K562 (cell line): Measurements from ENCODE around the gene PCSK6. TPM values are rescaled to one million over a fixed set of nuclear protein-coding genes. Genes with fewer than 3 reads are reported as not detected.

Experiments used
- ATAC-seq: fragments of 200-7000 bp; cut with Tn5 transposase; 3 replicates; pipeline ENCODE4 v1.9.1; 2020; ENCODE audit warnings: moderate library complexity
- BruUV-seq: library from RNA; stranded (reverse); fragments of 400-500 nt; replicated peaks from 2 replicates; lab custom pipeline; 2021; lab: Mats Ljungman, UMichigan
- CTCF ChIA-PET: fragments of 300-600 bp; formaldehyde crosslinking; extraction: SDS; loops from one replicate; lab custom pipeline; 2021; ENCODE audit warnings: low intra/inter-chr PET ratio; lab: Yijun Ruan, JAX
- POLR2A ChIA-PET: fragments of 300-600, 350-650 bp; sonication (Branson Sonifier 250); formaldehyde crosslinking; extraction: SDS; loops from one replicate; lab custom pipeline; 2021; ENCODE audit warnings: antibody characterized with exemption, inconsistent platforms; lab: Yijun Ruan, JAX
- DNase-seq, 4 experiments: peaks; one replicate each; pipeline versions ENCODE4 v3.0.0 to v3.0.0-alpha.2; 2011 to 2018; ENCODE audit warnings: low spot score in 3 of 4, mixed read lengths in 3 of 4; ENCODE audit errors: extremely low read depth in 1 of 4
- FAIRE-seq: peaks from 2 replicates; lab custom pipeline; 2011; peaks lifted over from hg19 to GRCh38; lab: Jason Lieb, UNC
- H2AFZ ChIP-seq: 2 replicates; pipeline ENCODE4 v1.6.0; 2011; ENCODE audit warnings: low read depth, low read length, control low read depth, inconsistent platforms
- H3K27ac ChIP-seq: fragments of 200-600 bp; 3 replicates; pipeline ENCODE4 v1.8.0; 2011; ENCODE audit warnings: low read depth, mild to moderate bottlenecking, control low read depth, inconsistent platforms, low read length, moderate library complexity, mixed read lengths; ENCODE audit errors: extremely low read depth
- H3K27me3 ChIP-seq, 2 experiments: fragments of 300-600 bp in 1 of 2; 2 replicates in 1 of 2; 3 replicates in 1 of 2; pipeline versions ENCODE4 v1.6.0 to v1.8.0; 2011; ENCODE audit warnings: inconsistent platforms in 2 of 2, low read length in 2 of 2, mild to moderate bottlenecking in 1 of 2, mixed read lengths in 1 of 2, moderate library complexity in 1 of 2; ENCODE audit not compliant: control insufficient read depth in 2 of 2, insufficient read depth in 2 of 2
- H3K36me3 ChIP-seq: fragments of 300-600 bp; 3 replicates; pipeline ENCODE4 v1.8.0; 2011; ENCODE audit warnings: mild to moderate bottlenecking, low read length, inconsistent platforms; ENCODE audit not compliant: control insufficient read depth, insufficient read depth
- H3K4me1 ChIP-seq, 2 experiments: fragments of 200-600 bp in 1 of 2; replicated peaks in 1 of 2; 2 replicates in 1 of 2; 3 replicates in 1 of 2; pipeline versions ENCODE4 v1.5.1 to v1.8.0; 2011; ENCODE audit warnings: inconsistent platforms in 2 of 2, low read length in 2 of 2, mild to moderate bottlenecking in 1 of 2, mixed read lengths in 1 of 2, moderate library complexity in 1 of 2; ENCODE audit not compliant: control insufficient read depth in 2 of 2, insufficient read depth in 2 of 2
- H3K4me2 ChIP-seq: 2 replicates; pipeline ENCODE4 v1.6.1; 2011; ENCODE audit warnings: low read length, control low read depth, inconsistent platforms, mixed read lengths; ENCODE audit not compliant: insufficient read depth
- H3K4me3 ChIP-seq: fragments of 200-600 bp; sonication (generic), shearing (Covaris generic); 2 replicates; pipeline ENCODE4 v1.5.1; 2016; ENCODE audit warnings: control low read depth, inconsistent platforms
- H3K79me2 ChIP-seq: fragments of 200-600 bp; 3 replicates; pipeline ENCODE4 v1.8.0; 2011; ENCODE audit warnings: low read length, inconsistent platforms; ENCODE audit not compliant: control insufficient read depth, insufficient read depth
- H3K9ac ChIP-seq, 2 experiments: 2 replicates each; pipeline versions ENCODE4 v1.6.0 to v1.6.1; 2011; ENCODE audit warnings: low read depth in 2 of 2, low read length in 2 of 2, control low read depth in 1 of 2, inconsistent platforms in 1 of 2, mild to moderate bottlenecking in 1 of 2, mixed read lengths in 1 of 2; ENCODE audit not compliant: insufficient read depth in 1 of 2
- H3K9me1 ChIP-seq: one replicate; pipeline ENCODE4 v1.6.0; 2011; ENCODE audit warnings: inconsistent platforms, mild to moderate bottlenecking, low read length, moderate library complexity; ENCODE audit not compliant: control insufficient read depth, insufficient read depth
- H3K9me3 ChIP-seq: replicated peaks from 2 replicates; pipeline ENCODE4 v1.5.1; 2011; ENCODE audit warnings: low read depth, low read length, inconsistent platforms; ENCODE audit not compliant: control insufficient read depth, insufficient read depth
- H4K20me1 ChIP-seq: replicated peaks from 2 replicates; pipeline ENCODE4 v1.6.1; 2011; ENCODE audit warnings: low read length, inconsistent platforms, mixed read lengths; ENCODE audit not compliant: control insufficient read depth, insufficient read depth
- ETS2 ChIP-seq: IDR thresholded peaks from 2 replicates; pipeline ENCODE4 v1.6.1; 2016; ENCODE audit warnings: borderline replicate concordance, missing genetic modification characterization, mild to moderate bottlenecking, moderate library complexity, missing compliant biosample characterization; ENCODE audit not compliant: poor library complexity, severe bottlenecking
- TCFL5 ChIP-seq: fragments of 250-450 bp; sonication (Bioruptor Pico); conservative IDR thresholded peaks from 2 replicates; pipeline ENCODE4 v1.6.1; 2021; ENCODE audit warnings: mild to moderate bottlenecking, moderate library complexity, matching md5 sums
- ZEB2 ChIP-seq: fragments of 450-650 bp; IDR thresholded peaks from 2 replicates; pipeline ENCODE4 v1.6.1; 2016
- WGBS: fragments of 100-300 bp; shearing (Covaris generic); methylation state at CpG from one replicate; pipeline ENCODE4 v1.1.6; 2016; ENCODE audit warnings: low coverage, mixed read lengths; ENCODE audit not compliant: insufficient coverage; ENCODE audit errors: missing lambda C conversion rate; 5-methylcytosine and 5-hydroxymethylcytosine counted together
- in situ Hi-C: fragments of 300-500 bp; cut with MboI; formaldehyde crosslinking; loops from 4 replicates; pipeline ENCODE4 v1.15.0; 2018; ENCODE audit warnings: inconsistent platforms, mixed read lengths
- intact Hi-C: fragments of 100-400 bp; cut with micrococcal nuclease; formaldehyde crosslinking; loops from 2 replicates; pipeline ENCODE4 v1.14.2; 2022
- polyA plus RNA-seq, 8 experiments: library from polyadenylated mRNA; depleted of rRNA in 4 of 8; stranded (reverse) in 5 of 8; unstranded in 3 of 8; fragments of >200 nt; fragmentation: Nextera tagmentation in 2 of 8; fragmentation: Illumina TruSeq in 1 of 8; extraction: Ambion mirVana in 2 of 8; extraction: Trizol in 1 of 8; gene quantifications; 2 replicates each; pipeline versions ENCODE4 v1.2.1 to v1.2.3, GENCODE V29; 2011 to 2014; ENCODE audit warnings: inconsistent platforms in 1 of 8, missing spikeins in 1 of 8
- total RNA-seq, 7 experiments: library from RNA; depleted of rRNA in 6 of 7; stranded (reverse); fragments of >200 nt in 6 of 7; fragmentation: Illumina TruSeq in 2 of 7; extraction: Trizol in 2 of 7; gene quantifications; 2 replicates each; pipeline versions ENCODE4 v1.2.1 to v1.2.3, GENCODE V29; 2011 to 2021; ENCODE audit warnings: low replicate concordance in 1 of 7
- TF ChIP-seq, protein P1 (sequence below): fragments of 450-650 bp; IDR thresholded peaks from 2 replicates; pipeline ENCODE4 v1.6.1; 2016

Gene PCSK6
- total and polyA plus RNA-seq, 9 of the 15 experiments (the other 6 are each of a cell fraction or from before 2014, with no cell fraction given) = 2.2 to 32.6 (median 14.5) TPM

- Histone ChIP-seq H3K4me3 (no peak overlapping the region), H4K20me1 (no peaks in the 10 kb centered on the region), H3K9me3 (no peaks in the 10 kb centered on the region), H3K79me2 (peaks cover 49% of the 10 kb centered on the region), H3K27me3 (peaks cover 0 to 5% of the 10 kb centered on the region in 2 experiments; a peak in 1 of 5 replicates), H3K4me1 (peaks cover 17 to 35% of the 10 kb centered on the region in 2 experiments; a peak in 4 of 5 replicates), H3K4me2 (no peak overlapping the region), H3K9me1 (no peaks in the 10 kb centered on the region), H3K9ac (0 out of 4 replicates have a peak overlapping the region, but pooled peaks of 1 of the 2 experiments have one; percentile 12), H3K27ac (peak overlapping the region; percentile 12; the same call in 1 of the 3 replicates), H3K36me3 (no peaks in the 10 kb centered on the region), H2AFZ (no peak overlapping the region)
- intact Hi-C loops (no loop called here), in situ Hi-C loops (no loop called here)
- ATAC-seq (no peak), DNase-seq (no peak), FAIRE-seq (no peak)
- WGBS = 72% methylated on average over 18 of the region's 23 CpGs
- BruUV-seq = no TSS peak
- ChIA-PET POLR2A (interaction anchor here (0.7 to 1.6 kb wide), 3 partner anchors 10 to 24 kb away, joined by 3 to 9 read pairs (median 5); no protein-coding TSS in a partner anchor), CTCF (no interaction called here)
- no peak for TF ChIP-seq TCFL5 (CRISPR knock-in tag)
- no peak for TF ChIP-seq ETS2 (tag)
- TF ChIP-seq ZEB2 = no peak
- TF ChIP-seq, protein P1, sequence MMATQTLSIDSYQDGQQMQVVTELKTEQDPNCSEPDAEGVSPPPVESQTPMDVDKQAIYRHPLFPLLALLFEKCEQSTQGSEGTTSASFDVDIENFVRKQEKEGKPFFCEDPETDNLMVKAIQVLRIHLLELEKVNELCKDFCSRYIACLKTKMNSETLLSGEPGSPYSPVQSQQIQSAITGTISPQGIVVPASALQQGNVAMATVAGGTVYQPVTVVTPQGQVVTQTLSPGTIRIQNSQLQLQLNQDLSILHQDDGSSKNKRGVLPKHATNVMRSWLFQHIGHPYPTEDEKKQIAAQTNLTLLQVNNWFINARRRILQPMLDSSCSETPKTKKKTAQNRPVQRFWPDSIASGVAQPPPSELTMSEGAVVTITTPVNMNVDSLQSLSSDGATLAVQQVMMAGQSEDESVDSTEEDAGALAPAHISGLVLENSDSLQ = peak; percentile 37; the same call in 1 of the 2 replicates
These were observed 31.2 kb downstream of the PCSK6 start for GRCh38 chr15:101458158-101458900.
